Stomach (tissue), 9 donors: Measurements from ENCODE around the gene CAMK2A. TPM values are rescaled to one million over a fixed set of nuclear protein-coding genes. Genes with fewer than 3 reads are reported as not detected.

Experiments used
- DNase-seq, 2 donors: peaks; one replicate each; pipeline versions ENCODE4 v3.0.0 to v3.0.0-alpha.2; 2013 to 2019
- H3K27ac ChIP-seq, 5 donors: fragments of 200-600 bp in 4 of 5; sonication (generic) in 4 of 5; one replicate each; pipeline ENCODE4 v1.5.1; 2013 to 2019; ENCODE audit warnings: mild to moderate bottlenecking in 1 of 5, moderate library complexity in 1 of 5
- H3K27me3 ChIP-seq, 3 donors: fragments of 200-600 bp; sonication (generic); one replicate each; pipeline ENCODE4 v1.5.1; 2017 to 2019; ENCODE audit warnings: mixed run types in 1 of 3
- H3K36me3 ChIP-seq, 4 donors: fragments of 200-600 bp; sonication (generic); 1 replicate in 3 of 4; 2 replicates in 1 of 4; pipeline ENCODE4 v1.5.1; 2016 to 2019
- H3K4me1 ChIP-seq, 4 donors: fragments of 200-600 bp; sonication (generic); one replicate each; pipeline ENCODE4 v1.5.1; 2016 to 2019
- H3K4me3 ChIP-seq, 4 donors: fragments of 200-600 bp; sonication (generic) in 3 of 4; one replicate each; pipeline ENCODE4 v1.5.1; 2016 to 2019; ENCODE audit warnings: mild to moderate bottlenecking in 1 of 4
- H3K9me3 ChIP-seq, 4 donors: fragments of 200-600 bp; sonication (generic); one replicate each; pipeline ENCODE4 v1.5.1; 2016 to 2019
- CTCF ChIP-seq, 7 experiments: fragments of 450-650 bp in 4 of 7; fragments of 200-600 bp in 3 of 7; sonication (generic) in 3 of 7; IDR thresholded peaks; one replicate each; pipeline ENCODE4 v1.5.1; 2016 to 2019; ENCODE audit warnings: antibody characterized with exemption in 7 of 7, control low read depth in 2 of 7, mild to moderate bottlenecking in 1 of 7
- EP300 ChIP-seq: sonication (generic); formaldehyde crosslinking; IDR thresholded peaks from one replicate; pipeline ENCODE4 v1.6.1; 2017; ENCODE audit warnings: antibody characterized with exemption
- POLR2A ChIP-seq, 4 donors: fragments of 450-650 bp; IDR thresholded peaks; one replicate each; pipeline ENCODE4 v1.6.1; 2016; ENCODE audit warnings: antibody characterized with exemption in 4 of 4, control low read depth in 2 of 4, mild to moderate bottlenecking in 1 of 4, moderate library complexity in 1 of 4
- POLR2AphosphoS5 ChIP-seq, 3 donors: sonication (generic); formaldehyde crosslinking; IDR thresholded peaks; one replicate each; pipeline ENCODE4 v1.6.1; 2016; ENCODE audit warnings: antibody characterized with exemption in 3 of 3
- whole genome bisulfite sequencing, 5 donors: extraction: QIAGEN DNeasy Blood & Tissue Kit in 3 of 5; methylation state at CpG; one replicate each; pipeline versions ENCODE4 v1.1.5 to v1.1.7; 2013 to 2018; 5-methylcytosine and 5-hydroxymethylcytosine counted together
- intact Hi-C: fragments of 100-400 bp; cut with DNase I; formaldehyde crosslinking; loops from one replicate; pipeline ENCODE4 v1.15.1; 2023; ENCODE audit warnings: low total_unique reads
- polyA plus RNA-seq, 3 donors: library from polyadenylated mRNA; stranded (reverse); fragments of 200-250 nt; gene quantifications; one replicate each; pipeline ENCODE4 v1.2.3, GENCODE V29; 2013
- total RNA-seq, 5 donors: library from RNA; depleted of rRNA; stranded (reverse); fragments of >200 nt; gene quantifications; one replicate each; pipeline versions ENCODE4 v1.1.0 to v1.2.3, GENCODE V29; 2014 to 2016
- donor health status: healthy with polysubstance abuse.
- donor health status: Bipolar disorder and iron deficiency.
- donor health status: healthy.

Gene CAMK2A
- total and polyA plus RNA-seq, 8 donors: 0.06 to 18.3 (median 0.63) TPM; not detected in 2

GRCh38 chr5:150238646-150239045, 50.9 kb downstream of the CAMK2A start:
- Histone ChIP-seq H3K27me3 (no peaks in the 10 kb centered on the region), H3K27ac (no peak overlapping the region), H3K36me3 (no peaks in the 10 kb centered on the region), H3K9me3 (no peaks in the 10 kb centered on the region), H3K4me3 (no peak overlapping the region), H3K4me1 (no peaks in the 10 kb centered on the region)
- 82 to 91% (median 87%) methylated on average over 10 of the region's 10 CpGs for WGBS, 5 donors
- DNase-seq: no peak
- TF ChIP-seq POLR2A (IDR thresholded peaks at IDR 0.05): no peak
- TF ChIP-seq POLR2AphosphoS5 (IDR thresholded peaks at IDR 0.05): no peak
- intact Hi-C loops: no loop called here

- TF ChIP-seq EP300: no peak
- no peak for TF ChIP-seq POLR2A (IDR thresholded peaks at IDR 0.05)
- TF ChIP-seq CTCF (IDR thresholded peaks at IDR 0.05): no peak
- TF ChIP-seq POLR2AphosphoS5 (IDR thresholded peaks at IDR 0.05): no peak
- 85 to 88% (median 87%) methylated on average over 15 of the region's 15 CpGs for WGBS, 5 donors
- no peaks in the 10 kb centered on the region for H3K27me3 ChIP-seq
- H3K27ac ChIP-seq: no peak overlapping the region
- no peaks in the 10 kb centered on the region for H3K9me3 ChIP-seq
- intact Hi-C loops: no loop called here
- no peaks in the 10 kb centered on the region for H3K4me1 ChIP-seq
- no peak for DNase-seq
- no peaks in the 10 kb centered on the region for H3K36me3 ChIP-seq
- H3K4me3 ChIP-seq: no peak overlapping the region
Measured at GRCh38 chr5:150236981-150237754, 52.4 kb downstream of the CAMK2A start.

GRCh38 chr5:150236313-150236712, 53.3 kb downstream of the CAMK2A start:
- TF ChIP-seq EP300 (no peak), CTCF (IDR thresholded peaks at IDR 0.05) (no peak), POLR2AphosphoS5 (IDR thresholded peaks at IDR 0.05) (no peak), POLR2A (IDR thresholded peaks at IDR 0.05) (no peak)
- intact Hi-C loops: no loop called here
- Histone ChIP-seq H3K27ac (no peak overlapping the region), H3K9me3 (no peaks in the 10 kb centered on the region), H3K27me3 (no peaks in the 10 kb centered on the region), H3K4me3 (no peak overlapping the region), H3K36me3 (no peaks in the 10 kb centered on the region), H3K4me1 (no peaks in the 10 kb centered on the region)
- no peak for DNase-seq
- 69 to 83% (median 80%) methylated on average over 2 of the region's 2 CpGs for WGBS, 5 donors

- no peak for DNase-seq
- H3K36me3 ChIP-seq: no peaks in the 10 kb centered on the region
- no peaks in the 10 kb centered on the region for H3K9me3 ChIP-seq
- no peaks in the 10 kb centered on the region for H3K27me3 ChIP-seq
- intact Hi-C loops: no loop called here
- WGBS, 5 donors: 79 to 92% (median 90%) methylated on average over 5 of the region's 5 CpGs
- no peak overlapping the region for H3K27ac ChIP-seq
- H3K4me3 ChIP-seq: no peak overlapping the region
- no peak for TF ChIP-seq CTCF (IDR thresholded peaks at IDR 0.05)
- no peaks in the 10 kb centered on the region for H3K4me1 ChIP-seq
Measured at GRCh38 chr5:150235500-150235854, 54.1 kb downstream of the CAMK2A start.
